SKM-1 treated with dmso at 0.1 percent for 144 hours (cell line): ENCODE measurements around the gene NFIA.
A peak's percentile ranks its signal among the peaks of the same experiment; 100 is the strongest.

Experiments
- DNase-seq: peaks from one replicate; lab custom pipeline; 2025; ENCODE audit not compliant: unreplicated experiment; lab: John Stamatoyannopoulos, UW

NFIA gene

DNA sequence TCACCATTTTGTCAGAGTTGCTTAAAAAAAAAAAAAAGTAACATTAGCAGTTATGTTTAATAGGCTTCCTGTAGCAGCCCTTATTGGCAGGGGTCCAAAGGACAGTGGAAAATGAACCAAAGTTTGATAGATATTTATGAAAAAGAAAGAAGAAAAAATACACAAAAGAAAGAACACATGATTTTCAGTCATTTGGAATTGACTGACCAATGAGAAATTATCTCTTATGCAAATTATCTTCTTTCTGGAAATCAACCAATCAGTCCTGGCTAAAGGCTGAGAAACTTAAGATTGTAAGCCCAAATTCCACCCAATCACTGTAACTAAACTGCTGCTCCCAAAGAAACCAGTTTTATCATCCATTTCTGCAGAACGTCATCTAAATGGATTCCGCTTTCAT, 360.2 kb downstream of the NFIA start:
- DNase-seq, result no peak

GRCh38 chr1:61444288-61444687, 361.9 kb downstream of the NFIA start:
- DNase-seq, result no peak

- DNase-seq, result no peak
These were observed 363.0 kb downstream of the NFIA start for GRCh38 chr1:61445269-61445825.

- DNase-seq, result no peak
These were observed 364.2 kb downstream of the NFIA start for GRCh38 chr1:61446531-61446991.

- DNase-seq, result no peak
These were observed 365.0 kb downstream of the NFIA start for GRCh38 chr1:61447106-61447967.

GRCh38 chr1:61447968-61448430, 365.6 kb downstream of the NFIA start:
- DNase-seq, result no peak

DNA sequence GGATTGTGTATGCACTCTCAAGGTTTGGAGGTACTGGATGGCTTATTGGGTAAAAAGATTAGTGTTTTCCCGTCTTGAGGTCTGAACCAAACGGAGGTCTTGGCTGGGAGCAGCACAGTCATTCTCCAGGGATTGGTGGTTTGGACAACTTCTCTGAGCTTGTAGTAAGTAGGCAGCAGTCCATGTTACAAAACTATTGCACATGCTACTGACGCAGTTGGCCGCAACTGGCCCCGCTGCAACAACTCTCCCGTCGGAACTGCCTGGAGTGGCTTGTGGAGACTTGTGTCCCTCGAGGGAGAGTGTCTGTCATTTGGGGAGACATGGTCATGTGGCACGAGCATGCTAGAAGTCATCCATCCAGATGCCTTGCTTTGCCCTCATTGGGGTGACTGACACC, 366.6 kb downstream of the NFIA start:
- DNase-seq, result no peak

DNA sequence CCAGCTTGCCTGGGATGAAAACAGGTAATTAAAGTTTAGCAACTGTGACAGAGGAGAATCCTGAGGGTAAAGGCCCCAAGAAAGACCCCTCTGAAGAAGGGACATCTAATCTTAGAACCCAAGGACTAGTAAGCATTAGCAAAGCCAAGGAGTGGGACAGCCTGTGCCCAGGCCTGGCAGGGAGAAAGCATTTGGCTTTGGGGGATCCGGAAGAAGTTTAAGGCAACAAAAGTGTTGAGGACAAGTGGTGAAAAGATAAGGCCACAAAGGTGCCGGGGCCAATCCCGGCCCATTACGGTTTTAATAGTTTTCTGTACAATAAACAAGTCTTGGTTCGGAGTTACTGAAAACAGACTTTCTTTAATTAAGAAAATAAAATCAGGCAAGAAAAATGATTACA, 367.0 kb downstream of the NFIA start:
- no peak for DNase-seq

DNA sequence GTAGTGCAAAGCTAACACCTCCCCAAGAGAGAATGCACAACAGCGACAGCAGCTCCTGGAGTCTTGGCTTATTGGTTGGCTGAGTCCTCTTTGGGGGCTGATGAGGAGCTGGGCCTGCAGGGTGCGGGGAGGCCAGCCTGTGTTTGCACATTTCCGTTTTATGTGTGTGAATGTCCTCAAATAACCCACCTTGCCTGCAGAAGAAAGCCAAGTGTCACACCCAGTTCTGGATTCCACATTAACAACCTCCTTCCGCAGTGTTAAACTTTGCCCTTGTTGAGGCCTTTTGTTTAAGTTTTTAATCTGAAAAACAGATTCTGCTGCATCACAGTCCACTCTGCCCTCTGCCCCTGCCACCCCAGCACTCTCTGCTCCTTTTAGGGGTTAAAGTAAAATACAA, 368.1 kb downstream of the NFIA start:
- DNase-seq, result no peak

- no peak for DNase-seq
These were observed 368.7 kb downstream of the NFIA start for GRCh38 chr1:61450872-61451571.

DNA sequence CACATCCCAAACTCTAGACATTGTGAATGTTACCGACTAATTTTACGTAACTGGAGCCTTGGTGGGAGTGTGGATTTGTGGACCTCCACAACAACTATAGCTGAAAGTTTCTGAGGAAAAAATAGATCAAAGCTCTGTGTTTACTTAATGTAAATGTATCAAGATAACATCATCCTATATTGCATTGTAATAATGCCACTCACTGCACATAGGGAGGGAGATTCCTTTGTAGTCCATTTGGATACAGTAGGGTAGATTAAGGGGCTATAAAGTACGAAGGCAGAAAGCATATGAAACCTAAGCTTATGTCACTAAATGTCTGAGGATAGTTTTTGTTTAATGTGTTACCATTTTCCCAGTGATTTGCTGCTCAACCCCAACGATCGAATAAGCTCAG, 369.2 kb downstream of the NFIA start:
- no peak for DNase-seq

DNA sequence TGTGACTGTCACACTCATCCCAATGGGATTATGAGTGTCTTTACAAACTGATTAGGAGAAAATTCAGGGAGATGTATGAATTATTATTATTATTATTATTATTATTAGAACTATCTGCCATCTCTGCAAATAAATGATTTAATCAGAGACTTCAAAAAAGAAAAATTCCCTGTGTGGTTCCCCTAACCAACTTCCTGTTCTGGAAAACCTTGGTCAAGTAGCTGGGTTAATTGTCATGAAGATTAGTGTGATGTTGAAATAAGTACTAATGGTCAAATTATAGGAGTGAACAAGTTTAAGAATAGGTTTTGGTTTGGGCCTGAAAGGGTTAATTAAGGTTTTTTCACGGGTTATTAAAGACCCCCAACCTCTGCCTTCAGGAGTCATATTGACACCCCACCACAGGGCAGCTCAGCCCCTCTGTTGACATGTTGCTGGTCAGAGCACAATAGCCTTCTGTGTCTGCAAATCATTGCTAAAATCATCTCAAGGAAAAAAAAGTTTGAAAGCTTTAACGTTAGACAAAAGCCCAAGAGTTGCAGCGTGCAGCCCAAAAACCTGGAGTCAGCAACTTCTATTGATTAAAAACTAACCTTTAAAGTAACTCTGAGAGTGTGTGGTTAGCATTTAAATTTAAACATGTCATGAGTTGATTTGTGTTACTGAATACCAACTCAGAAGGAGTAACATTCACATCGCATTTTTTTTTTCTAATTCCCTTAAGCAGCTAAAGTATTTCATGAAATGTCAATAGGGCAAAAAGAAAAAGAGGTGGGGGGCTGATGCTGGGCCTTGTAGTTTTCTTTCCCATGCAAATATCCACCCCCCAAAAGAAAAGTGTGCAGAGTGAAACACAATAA, 370.0 kb downstream of the NFIA start:
- DNase-seq, result no peak

- peak; percentile 93 for DNase-seq
These were observed 371.0 kb downstream of the NFIA start for GRCh38 chr1:61453111-61453961.

GRCh38 chr1:61455400-61455799, 373.0 kb downstream of the NFIA start:
- no peak for DNase-seq

DNA sequence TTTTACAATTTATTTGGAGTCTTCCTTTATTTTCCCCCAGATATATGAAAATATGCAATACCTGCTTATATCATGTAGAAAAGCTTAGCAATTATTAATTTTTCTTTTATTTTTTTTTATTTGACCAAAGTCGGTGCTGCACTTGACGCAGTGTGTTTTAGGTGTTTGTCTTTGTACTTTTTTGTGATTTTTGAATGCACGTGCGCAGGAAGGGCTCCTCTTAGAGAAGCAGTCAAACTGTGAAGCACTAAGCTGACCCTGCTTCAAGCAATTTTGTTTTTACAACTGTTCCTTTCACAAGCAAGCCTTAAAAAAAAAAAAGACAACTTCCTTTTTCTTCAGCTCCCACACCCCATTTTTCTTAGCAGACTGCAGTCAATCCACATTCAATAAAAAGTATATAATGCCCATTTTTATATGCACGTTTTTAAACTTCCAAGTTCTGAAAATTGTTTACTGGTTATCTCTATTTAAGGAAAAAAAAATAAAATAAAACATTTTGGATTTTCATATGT, 375.2 kb downstream of the NFIA start:
- DNase-seq, result peak; percentile 27

GRCh38 chr1:61459345-61459744, 377.0 kb downstream of the NFIA start:
- no peak for DNase-seq

DNA sequence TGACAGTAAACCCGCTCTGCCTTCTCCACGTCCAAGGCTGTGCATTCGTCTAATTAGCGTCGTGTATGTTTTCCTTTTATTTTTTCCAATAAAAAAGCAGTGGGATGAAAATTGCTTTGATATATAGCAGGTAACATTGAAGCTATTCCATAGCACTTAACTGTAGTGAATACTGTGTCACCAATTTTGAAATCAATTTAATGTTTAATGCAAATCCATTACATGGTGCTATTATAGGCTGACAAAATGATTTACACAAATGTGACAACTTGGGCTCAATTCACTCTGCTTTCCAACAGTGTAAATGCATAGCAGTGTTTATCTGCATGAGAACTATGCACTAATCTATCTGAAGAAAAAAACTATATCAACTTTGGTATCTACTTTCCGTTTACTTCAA, 377.8 kb downstream of the NFIA start:
- no peak for DNase-seq

GRCh38 chr1:61461406-61462384, 379.3 kb downstream of the NFIA start:
- no peak for DNase-seq

DNA sequence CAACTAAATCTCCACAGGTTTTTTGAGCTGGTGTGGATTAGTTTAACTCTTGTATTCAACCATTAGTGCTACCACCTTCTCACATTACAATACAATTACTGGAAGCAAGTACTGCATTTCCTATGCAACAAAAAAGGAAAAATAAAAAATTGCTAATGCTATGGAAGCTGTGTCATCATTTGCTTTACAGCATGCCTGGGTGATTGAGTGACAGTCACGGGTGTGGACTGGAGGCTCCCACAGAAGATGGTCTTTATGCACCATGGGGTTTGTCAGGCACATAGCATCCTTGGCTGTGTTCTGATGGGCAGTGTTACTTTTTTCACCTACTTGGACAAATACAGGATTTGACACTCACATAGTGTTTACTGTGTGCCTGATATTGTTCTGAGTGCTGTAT, 380.3 kb downstream of the NFIA start:
- no peak for DNase-seq
